ENCODE data around the gene MMP11.

Gene MMP11

GRCh38 chr22:23833017-23833751 lies 60.5 kb downstream of the MMP11 start:
- no peak for DNase-seq
